GM10847 (cell line): ENCODE data around the gene OR10V1.

Experiments used
- POLR2A ChIP-seq: IDR thresholded peaks from 2 replicates; pipeline ENCODE4 v1.6.1; 2011; ENCODE audit not compliant: insufficient read length; ENCODE audit errors: extremely low read depth

Gene OR10V1, protein sequence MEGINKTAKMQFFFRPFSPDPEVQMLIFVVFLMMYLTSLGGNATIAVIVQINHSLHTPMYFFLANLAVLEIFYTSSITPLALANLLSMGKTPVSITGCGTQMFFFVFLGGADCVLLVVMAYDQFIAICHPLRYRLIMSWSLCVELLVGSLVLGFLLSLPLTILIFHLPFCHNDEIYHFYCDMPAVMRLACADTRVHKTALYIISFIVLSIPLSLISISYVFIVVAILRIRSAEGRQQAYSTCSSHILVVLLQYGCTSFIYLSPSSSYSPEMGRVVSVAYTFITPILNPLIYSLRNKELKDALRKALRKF

DNA sequence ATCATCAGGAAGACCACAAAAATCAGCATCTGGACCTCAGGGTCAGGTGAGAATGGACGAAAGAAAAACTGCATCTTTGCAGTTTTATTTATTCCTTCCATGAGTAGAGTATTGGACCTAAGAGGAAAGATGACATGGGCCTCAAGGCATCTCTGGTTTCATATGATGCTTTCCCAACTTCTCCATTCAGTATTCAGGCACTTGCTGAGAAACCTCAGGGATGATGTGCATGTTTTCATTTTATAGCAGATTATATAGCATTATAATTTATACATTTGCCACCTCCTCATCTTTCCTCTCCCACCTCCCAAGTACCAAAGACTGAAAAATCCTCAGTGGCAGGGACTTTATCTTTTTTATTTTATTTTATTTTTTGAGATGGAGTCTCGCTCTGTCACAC lies at the start of gene OR10V1:
Gene OR10V1 (minus strand): TSS at position 101 of the 400 bp plus-strand sequence. CDS start 0 bp downstream, at position 101.
- no peak for TF ChIP-seq POLR2A

GRCh38 chr11:59761993-59762392 lies 48.3 kb upstream of the OR10V1 start:
- no peak for TF ChIP-seq POLR2A

GRCh38 chr11:59760771-59761170 lies 47.1 kb upstream of the OR10V1 start:
- no peak for TF ChIP-seq POLR2A

- no peak for TF ChIP-seq POLR2A
Measured at GRCh38 chr11:59759900-59760299, 46.3 kb upstream of the OR10V1 start.

DNA sequence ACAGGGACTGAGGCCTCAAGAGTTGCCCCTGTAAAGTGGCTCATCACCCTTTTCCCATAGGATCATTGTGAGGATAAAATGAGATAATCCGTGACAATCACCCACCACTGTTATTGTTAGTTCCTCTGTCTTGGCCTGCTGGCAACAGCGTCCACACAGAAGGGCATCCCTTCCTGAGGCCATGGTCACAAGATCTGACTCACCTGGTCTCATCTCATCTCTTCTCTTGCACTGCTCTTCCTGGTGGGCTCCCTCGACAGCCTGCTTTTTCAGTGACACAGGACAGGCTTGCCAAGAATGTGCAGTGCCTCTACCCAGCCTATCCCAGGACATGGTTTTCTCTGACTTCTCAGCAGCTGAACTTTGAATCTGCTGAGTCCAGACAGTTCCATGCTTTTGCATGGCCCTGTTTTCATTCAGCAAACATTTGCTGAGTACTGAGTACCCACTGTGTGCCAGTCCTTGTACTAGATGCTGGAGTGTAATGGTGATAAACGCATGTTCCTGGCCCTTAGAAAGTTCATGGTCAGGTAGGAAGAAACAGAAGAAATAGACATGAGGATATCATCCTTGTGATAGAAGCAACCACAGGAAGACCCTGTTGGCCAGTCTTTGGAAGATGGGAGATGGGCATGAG lies 44.9 kb upstream of the OR10V1 start:
- no peak for TF ChIP-seq POLR2A

DNA sequence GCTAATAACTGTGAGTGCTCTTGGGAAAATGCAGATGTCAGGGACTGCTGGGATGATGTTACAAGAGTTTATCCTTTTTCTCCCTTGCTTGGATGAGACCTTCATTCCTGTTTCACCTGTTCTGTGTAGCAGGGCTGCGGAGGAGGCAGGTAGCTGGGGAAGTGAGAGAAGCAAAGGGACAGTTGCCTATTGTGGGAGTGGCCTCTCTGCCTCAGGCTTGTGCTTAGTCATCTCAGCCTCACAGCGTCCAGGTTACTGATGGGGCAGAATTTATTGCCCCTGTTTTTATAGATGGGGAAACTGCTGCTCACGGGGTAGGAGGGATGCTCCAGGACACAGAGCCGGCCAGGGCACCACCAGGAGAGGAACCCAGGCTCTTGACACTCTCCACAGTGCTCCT lies 43.2 kb upstream of the OR10V1 start:
- no peak for TF ChIP-seq POLR2A

- TF ChIP-seq POLR2A = no peak
Measured at GRCh38 chr11:59756558-59756840, 42.9 kb upstream of the OR10V1 start.

DNA sequence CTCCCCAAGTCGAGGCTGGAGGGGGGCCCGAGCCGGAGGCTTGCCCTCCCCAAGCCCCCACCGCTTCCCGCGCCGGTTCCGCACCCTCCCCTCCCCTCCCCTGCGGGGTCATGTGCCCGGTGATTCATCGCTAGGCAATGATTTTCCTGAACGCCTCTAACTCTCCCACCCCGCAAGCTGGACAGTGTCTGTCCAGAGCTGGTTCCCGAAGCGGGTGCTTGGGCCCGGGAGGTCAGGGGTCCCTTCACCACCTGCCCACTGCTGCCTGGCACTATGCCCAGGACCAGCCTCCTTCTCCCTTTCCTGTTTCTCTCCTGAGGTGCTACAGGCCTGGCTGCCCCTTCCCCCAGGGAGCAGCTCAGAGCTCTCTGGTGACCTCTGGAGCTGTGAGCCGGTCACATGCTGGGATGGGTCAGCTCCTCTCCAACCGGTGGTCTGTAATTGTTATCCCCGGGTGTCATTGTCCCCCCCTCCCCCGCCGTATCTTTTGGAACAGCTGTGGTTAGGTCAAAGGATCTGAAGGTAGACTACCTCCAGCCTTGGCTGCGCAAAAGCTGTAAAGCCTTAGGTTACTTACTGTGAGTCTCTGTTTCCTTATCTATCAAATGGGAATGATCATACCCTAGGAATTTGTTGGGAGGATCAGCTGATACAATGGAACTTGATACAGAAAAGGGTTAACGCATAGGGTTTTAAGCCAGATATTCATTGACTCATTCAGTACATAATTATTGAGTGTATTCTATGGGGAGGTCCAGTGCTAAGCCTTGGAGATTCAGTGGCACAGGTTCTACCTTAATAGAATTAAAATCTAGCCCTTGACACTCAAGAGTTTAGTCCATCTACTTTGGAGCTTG lies 42.3 kb upstream of the OR10V1 start:
- TF ChIP-seq POLR2A = no peak

GRCh38 chr11:59754859-59755700 lies 41.4 kb upstream of the OR10V1 start, which contains the start of gene STX3:
TSS of gene STX3 (plus strand) at chr11:59755376. CDS start at chr11:59755606, 230 bp downstream.
- TF ChIP-seq POLR2A = no peak

- no peak for TF ChIP-seq POLR2A
Measured at GRCh38 chr11:59754494-59754858, 40.8 kb upstream of the OR10V1 start.

DNA sequence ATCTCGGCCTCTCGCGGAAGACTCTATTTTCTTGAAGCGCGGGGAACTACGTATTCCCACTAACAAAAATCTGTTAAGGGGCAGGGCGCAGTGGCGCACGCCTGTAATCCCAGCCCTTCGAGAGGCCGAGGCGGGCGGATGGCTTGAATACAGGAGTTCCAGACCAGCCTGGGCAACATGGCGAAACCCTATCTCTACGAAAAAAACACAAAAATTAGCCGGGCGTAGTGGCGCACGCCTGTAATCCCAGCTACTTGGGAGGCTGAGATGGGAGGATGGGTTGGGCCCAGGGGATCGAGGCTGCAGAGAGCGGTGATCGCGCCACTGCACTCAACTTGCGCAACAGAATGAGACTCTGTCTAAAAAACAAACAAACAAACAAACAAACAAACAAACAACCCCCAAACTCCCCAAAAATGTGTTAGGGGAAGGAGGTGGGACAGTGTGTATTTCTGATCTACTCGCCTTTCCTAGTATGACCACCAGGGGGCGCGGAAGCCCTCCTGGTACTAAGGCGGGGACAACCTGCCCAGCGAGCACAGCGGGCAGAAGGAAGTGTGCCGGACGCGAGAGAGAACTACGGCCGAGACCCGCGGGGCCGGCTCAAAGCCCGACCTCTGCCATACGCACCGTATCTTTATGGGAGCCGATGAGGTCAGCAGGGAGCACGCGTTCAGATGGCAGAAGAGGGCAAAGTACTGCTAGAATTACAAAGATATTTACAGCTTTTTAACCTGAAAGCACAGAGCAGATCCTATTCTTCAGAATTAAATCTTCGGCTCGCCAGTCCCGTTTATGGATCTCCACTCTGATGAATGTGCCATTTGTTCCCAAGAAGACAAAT lies 40.2 kb upstream of the OR10V1 start:
- TF ChIP-seq POLR2A = no peak

DNA sequence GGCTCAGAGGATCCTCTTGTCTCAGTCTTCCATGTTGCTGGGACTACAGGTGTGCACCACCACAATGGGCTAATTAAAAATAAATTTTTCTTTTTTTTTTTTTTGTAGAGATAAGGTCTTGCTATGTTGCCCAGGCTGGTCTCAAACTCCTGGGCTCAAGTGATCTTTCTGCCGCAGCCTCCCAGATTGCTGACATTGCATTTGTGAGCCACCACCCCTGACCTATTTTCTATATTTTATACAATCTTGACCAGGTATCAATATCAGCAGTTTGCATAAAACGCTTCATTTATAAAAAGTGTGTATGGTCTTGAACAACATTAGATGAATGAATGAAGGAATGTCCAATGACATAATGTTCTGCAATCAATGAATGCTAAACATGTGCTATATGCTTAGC lies 32.5 kb upstream of the OR10V1 start:
- TF ChIP-seq POLR2A = no peak

DNA sequence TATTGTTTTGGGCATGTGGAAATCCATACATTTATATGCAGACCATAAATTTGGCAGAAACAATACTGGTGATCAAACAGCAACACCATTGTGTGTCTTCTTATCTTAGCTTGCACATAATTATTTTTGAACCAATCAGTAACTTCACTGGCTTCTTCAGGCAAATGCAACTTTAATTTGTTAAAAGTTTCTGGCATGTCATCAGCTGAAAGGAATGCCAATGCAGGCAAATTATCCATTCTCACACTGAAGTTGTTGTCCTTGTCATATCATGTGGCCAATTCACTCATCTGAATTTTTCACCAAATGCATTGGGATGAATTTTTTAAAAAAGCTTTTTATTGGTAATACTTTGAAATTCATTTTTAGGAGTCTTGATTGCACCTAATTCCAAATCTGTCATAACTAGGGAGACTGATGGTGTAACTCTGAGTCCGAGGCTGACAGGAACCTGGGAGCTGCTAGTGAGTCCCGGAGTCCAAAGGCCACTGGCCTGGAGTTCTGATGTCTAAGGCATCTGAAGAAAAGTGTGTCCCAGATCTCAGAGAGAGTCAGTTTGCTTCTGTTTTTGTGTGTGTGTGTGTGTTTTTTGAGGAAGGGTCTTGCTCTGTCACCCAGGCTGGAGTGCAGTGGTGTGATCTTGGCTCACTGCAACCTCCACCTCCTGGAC lies 17.4 kb upstream of the OR10V1 start:
- TF ChIP-seq POLR2A = no peak

- no peak for TF ChIP-seq POLR2A
Measured at GRCh38 chr11:59729834-59730233, 16.2 kb upstream of the OR10V1 start.
